ENCODE data around the gene GPD1L.
"Not testable (repeated sequence)": the region's sequence is repeated elsewhere in the genome, so short reads cannot be mapped to it uniquely, and the experiment has no call there.

GPD1L gene

GRCh38 chr3:32084870-32085269, 21.6 kb upstream of the GPD1L start:
- TF ChIP-seq POLR2A (IDR thresholded peaks at IDR 0.05; ENCODE audit: low read depth, low read length) = no peak
- no peak for TF ChIP-seq TAF1 (IDR thresholded peaks at IDR 0.05; ENCODE audit: borderline replicate concordance, low read depth, low read length)
- TF ChIP-seq POLR2AphosphoS5 (IDR thresholded peaks at IDR 0.05; ENCODE audit: low read depth, low read length) = no peak
- no peak for DNase-seq (ENCODE audit: insufficient read length)
- no peak for FAIRE-seq

- DNase-seq (ENCODE audit: insufficient read length) = no peak
- no peak for FAIRE-seq
- TF ChIP-seq POLR2A (IDR thresholded peaks at IDR 0.05; ENCODE audit: low read depth, low read length) (no peak), TAF1 (IDR thresholded peaks at IDR 0.05; ENCODE audit: borderline replicate concordance, low read depth, low read length) (no peak), POLR2AphosphoS5 (IDR thresholded peaks at IDR 0.05; ENCODE audit: low read depth, low read length) (no peak)
Measured at GRCh38 chr3:32086464-32086863, 20.0 kb upstream of the GPD1L start.

GRCh38 chr3:32089476-32089875, 16.9 kb upstream of the GPD1L start:
- TF ChIP-seq POLR2A (IDR thresholded peaks at IDR 0.05; ENCODE audit: low read depth, low read length) (no peak), TAF1 (IDR thresholded peaks at IDR 0.05; ENCODE audit: borderline replicate concordance, low read depth, low read length) (no peak), POLR2AphosphoS5 (IDR thresholded peaks at IDR 0.05; ENCODE audit: low read depth, low read length) (no peak)
- DNase-seq (ENCODE audit: insufficient read length) (no peak), FAIRE-seq (no peak)

- DNase-seq (ENCODE audit: insufficient read length) = no peak
- TF ChIP-seq POLR2AphosphoS5 (IDR thresholded peaks at IDR 0.05; ENCODE audit: low read depth, low read length) (no peak), TAF1 (IDR thresholded peaks at IDR 0.05; ENCODE audit: borderline replicate concordance, low read depth, low read length) (no peak), POLR2A (IDR thresholded peaks at IDR 0.05; ENCODE audit: low read depth, low read length) (no peak)
- FAIRE-seq = no peak
Measured at GRCh38 chr3:32093204-32093603, 13.2 kb upstream of the GPD1L start.

- TF ChIP-seq TAF1 (IDR thresholded peaks at IDR 0.05; ENCODE audit: borderline replicate concordance, low read depth, low read length) = no peak
- TF ChIP-seq POLR2AphosphoS5 (IDR thresholded peaks at IDR 0.05; ENCODE audit: low read depth, low read length) = no peak
- TF ChIP-seq POLR2A (IDR thresholded peaks at IDR 0.05; ENCODE audit: low read depth, low read length) = no peak
- no peak for FAIRE-seq
- DNase-seq (ENCODE audit: insufficient read length) = no peak
Measured at GRCh38 chr3:32095431-32095830, 11.0 kb upstream of the GPD1L start.

- peak; percentile 21 for FAIRE-seq
- DNase-seq (ENCODE audit: insufficient read length) = peak; percentile 27
- TF ChIP-seq TAF1 (IDR thresholded peaks at IDR 0.05; ENCODE audit: borderline replicate concordance, low read depth, low read length) (no peak), POLR2AphosphoS5 (IDR thresholded peaks at IDR 0.05; ENCODE audit: low read depth, low read length) (no peak), POLR2A (IDR thresholded peaks at IDR 0.05; ENCODE audit: low read depth, low read length) (no peak)
Measured at GRCh38 chr3:32097768-32098167, 8.7 kb upstream of the GPD1L start.

GRCh38 chr3:32098528-32098927, 7.9 kb upstream of the GPD1L start:
- TF ChIP-seq POLR2AphosphoS5 (IDR thresholded peaks at IDR 0.05; ENCODE audit: low read depth, low read length) (no peak), POLR2A (IDR thresholded peaks at IDR 0.05; ENCODE audit: low read depth, low read length) (no peak), TAF1 (IDR thresholded peaks at IDR 0.05; ENCODE audit: borderline replicate concordance, low read depth, low read length) (no peak)
- FAIRE-seq (no peak), DNase-seq (ENCODE audit: insufficient read length) (no peak)

- DNase-seq (ENCODE audit: insufficient read length) (no peak), FAIRE-seq (no peak)
- no peak for TF ChIP-seq POLR2AphosphoS5 (IDR thresholded peaks at IDR 0.05; ENCODE audit: low read depth, low read length)
- TF ChIP-seq TAF1 (IDR thresholded peaks at IDR 0.05; ENCODE audit: borderline replicate concordance, low read depth, low read length) = no peak
- no peak for TF ChIP-seq POLR2A (IDR thresholded peaks at IDR 0.05; ENCODE audit: low read depth, low read length)
Measured at GRCh38 chr3:32100465-32100864, 6.0 kb upstream of the GPD1L start.

GRCh38 chr3:32102289-32102688, 4.1 kb upstream of the GPD1L start:
- no peak for FAIRE-seq
- no peak for TF ChIP-seq POLR2AphosphoS5 (IDR thresholded peaks at IDR 0.05; ENCODE audit: low read depth, low read length)
- TF ChIP-seq TAF1 (IDR thresholded peaks at IDR 0.05; ENCODE audit: borderline replicate concordance, low read depth, low read length) = no peak
- no peak for TF ChIP-seq POLR2A (IDR thresholded peaks at IDR 0.05; ENCODE audit: low read depth, low read length)

GRCh38 chr3:32104492-32104891, 1.9 kb upstream of the GPD1L start:
- FAIRE-seq (no peak), DNase-seq (ENCODE audit: insufficient read length) (no peak)
- TF ChIP-seq TAF1 (IDR thresholded peaks at IDR 0.05; ENCODE audit: borderline replicate concordance, low read depth, low read length) (no peak), POLR2A (IDR thresholded peaks at IDR 0.05; ENCODE audit: low read depth, low read length) (no peak), POLR2AphosphoS5 (IDR thresholded peaks at IDR 0.05; ENCODE audit: low read depth, low read length) (no peak)

More at GRCh38 chr3:32102289-32102688, 4.1 kb upstream of the GPD1L start:
- DNase-seq (ENCODE audit: insufficient read length) = no peak

- FAIRE-seq (no peak), DNase-seq (ENCODE audit: insufficient read length) (no peak)
- no peak for TF ChIP-seq POLR2A (IDR thresholded peaks at IDR 0.05; ENCODE audit: low read depth, low read length)
- TF ChIP-seq POLR2AphosphoS5 (IDR thresholded peaks at IDR 0.05; ENCODE audit: low read depth, low read length) = no peak
- no peak for TF ChIP-seq TAF1 (IDR thresholded peaks at IDR 0.05; ENCODE audit: borderline replicate concordance, low read depth, low read length)
Measured at GRCh38 chr3:32105291-32106131, 909 bp upstream of the GPD1L start.

GRCh38 chr3:32106929-32107362, 526 bp downstream of the GPD1L start:
- no peak for DNase-seq (ENCODE audit: insufficient read length)
- no peak for FAIRE-seq
- TF ChIP-seq POLR2AphosphoS5 (IDR thresholded peaks at IDR 0.05; ENCODE audit: low read depth, low read length) (no peak), POLR2A (IDR thresholded peaks at IDR 0.05; ENCODE audit: low read depth, low read length) (no peak), TAF1 (IDR thresholded peaks at IDR 0.05; ENCODE audit: borderline replicate concordance, low read depth, low read length) (no peak)

- not testable (repeated sequence) for DNase-seq (ENCODE audit: insufficient read length); FAIRE-seq
Measured at GRCh38 chr3:32108224-32108623, 1.8 kb downstream of the GPD1L start.

Data from GM12892 (cell line).